ENCODE data around the gene DSC3. TPM values are rescaled to one million over a fixed set of nuclear protein-coding genes. Genes with fewer than 3 reads are reported as not detected.

Gene DSC3
- total RNA-seq = under 1 TPM; 0.22 to 0.34 TPM
- long read RNA-seq = 0 reads

DNA sequence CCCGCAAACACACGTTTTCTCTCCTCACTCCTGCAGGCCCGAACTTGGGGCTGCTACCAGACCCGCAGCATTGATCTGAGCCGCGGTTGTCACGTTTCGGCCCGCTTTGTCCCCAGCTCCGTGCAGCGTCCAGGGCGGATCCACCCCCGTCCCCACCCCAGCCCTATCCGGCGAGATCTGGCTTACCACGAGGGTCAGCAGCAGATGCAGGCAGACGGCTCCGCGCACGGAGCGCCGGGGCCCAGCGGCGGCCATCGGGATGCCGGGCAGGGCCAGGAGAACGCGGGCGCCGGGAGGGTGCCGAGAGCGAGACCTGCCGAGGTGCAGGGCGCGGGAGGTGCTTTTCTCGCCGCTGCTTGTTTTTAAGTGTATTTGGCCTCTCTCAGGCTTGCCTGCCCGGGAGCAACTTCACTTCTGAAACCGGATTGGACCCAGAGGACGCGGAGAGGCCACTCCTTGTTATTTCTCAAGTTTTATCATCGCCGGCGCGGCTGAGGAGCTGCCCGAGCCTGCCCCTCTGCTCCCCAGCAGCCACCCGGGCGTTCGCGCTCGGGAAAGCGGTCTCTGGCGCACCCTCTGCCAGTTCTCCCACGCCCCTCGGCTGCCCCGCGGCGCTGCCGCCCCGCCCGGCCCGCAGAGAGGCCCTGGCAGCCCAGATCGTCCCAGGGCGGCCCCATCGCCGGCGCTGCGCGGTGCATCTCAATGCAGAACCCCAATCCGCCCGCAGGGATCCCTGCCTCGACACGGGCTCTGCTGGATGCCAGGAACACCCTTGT, at the start of gene DSC3:
Gene DSC3, minus strand, starts transcription at position 337 of the 776 bp plus-strand sequence. Its CDS starts 82 bp downstream, at position 255.
- intact Hi-C loops (cut with DNase I, micrococcal nuclease) = no loop called here
- peak in 1 of 2 donors; percentile 23 for DNase-seq
- peak; percentile 73 for ATAC-seq

GRCh38 chr18:31091350-31091749, 48.8 kb upstream of the DSC3 start:
- DNase-seq (no peak), ATAC-seq (no peak)
- intact Hi-C loops (cut with DNase I, micrococcal nuclease) = no loop called here

- intact Hi-C loops (cut with DNase I, micrococcal nuclease) = no loop called here
Measured at GRCh38 chr18:31088532-31088931, 46.0 kb upstream of the DSC3 start.

GRCh38 chr18:31079973-31080372, 37.4 kb upstream of the DSC3 start:
- intact Hi-C loops (cut with DNase I, micrococcal nuclease) = no loop called here
- ATAC-seq = no peak

More at GRCh38 chr18:31088532-31088931, 46.0 kb upstream of the DSC3 start:
- DNase-seq (no peak), ATAC-seq (no peak)

DNA sequence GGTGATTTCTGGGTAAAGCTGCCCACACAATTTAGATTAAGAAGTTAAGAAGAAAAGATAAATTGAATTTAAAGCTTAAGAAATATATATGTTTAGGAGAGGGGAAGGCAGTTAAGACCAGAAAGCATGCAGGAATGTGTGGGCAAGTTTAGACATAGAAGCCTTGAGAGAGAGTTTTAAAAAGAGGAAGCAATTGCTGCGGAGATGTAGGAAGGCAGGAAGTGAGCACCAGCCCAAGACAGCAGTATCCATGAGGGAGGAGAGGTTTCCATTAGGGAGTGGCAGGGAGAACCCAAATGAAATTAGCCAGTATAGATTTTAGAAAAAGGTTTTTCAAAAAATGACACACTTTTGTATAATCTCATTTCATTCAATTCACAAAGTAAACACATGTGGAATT, 35.3 kb upstream of the DSC3 start:
- DNase-seq = no peak
- intact Hi-C loops (cut with DNase I, micrococcal nuclease) = no loop called here
- no peak for ATAC-seq

More at GRCh38 chr18:31079973-31080372, 37.4 kb upstream of the DSC3 start:
- DNase-seq = no peak

- intact Hi-C loops (cut with DNase I, micrococcal nuclease) = no loop called here
Measured at GRCh38 chr18:31072175-31072574, 29.6 kb upstream of the DSC3 start.

DNA sequence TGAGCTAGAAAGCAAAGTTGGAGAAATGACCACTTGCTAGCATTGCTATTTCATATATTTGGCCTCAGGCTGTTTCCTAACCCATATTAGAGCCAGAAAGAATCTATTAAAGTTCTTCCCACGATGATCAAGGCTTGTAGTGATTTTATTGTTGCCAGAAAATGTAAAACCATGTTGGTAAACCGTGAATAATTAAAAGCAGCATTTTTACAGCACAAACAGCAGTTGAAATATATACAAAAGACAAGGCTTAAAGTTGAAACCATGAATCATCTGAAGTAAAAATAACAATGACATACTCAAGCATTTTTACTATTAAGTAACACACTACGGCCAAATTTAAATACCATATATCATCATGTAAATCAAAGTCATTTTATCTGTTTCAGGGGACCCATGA, 27.7 kb upstream of the DSC3 start:
- ATAC-seq (no peak), DNase-seq (no peak)
- intact Hi-C loops (cut with DNase I, micrococcal nuclease) = no loop called here

More at GRCh38 chr18:31072175-31072574, 29.6 kb upstream of the DSC3 start:
- ATAC-seq (no peak), DNase-seq (no peak)

DNA sequence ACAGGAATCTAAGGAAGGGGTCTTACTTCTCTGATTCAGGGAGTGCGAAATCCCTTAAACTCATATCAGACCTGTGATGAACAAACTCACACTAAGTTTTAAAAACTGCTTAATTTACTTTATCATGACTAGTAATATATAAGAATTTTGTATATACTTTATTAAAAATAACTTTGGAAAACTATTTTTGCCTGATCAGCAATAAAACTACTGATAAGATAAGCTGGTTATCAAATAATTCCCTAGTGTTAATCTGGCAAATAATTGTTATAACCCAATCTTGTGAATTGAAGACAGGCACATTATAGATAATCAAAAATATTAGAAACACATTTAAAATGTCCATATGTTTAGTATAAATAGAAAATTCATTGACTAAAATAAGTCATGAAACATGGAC, 23.7 kb upstream of the DSC3 start:
- intact Hi-C loops (cut with DNase I, micrococcal nuclease) = no loop called here
- ATAC-seq (no peak), DNase-seq (no peak)

- intact Hi-C loops (cut with DNase I, micrococcal nuclease) = no loop called here
- no peak for DNase-seq
- ATAC-seq = peak; percentile 7
Measured at GRCh38 chr18:31065036-31065773, 22.7 kb upstream of the DSC3 start.

DNA sequence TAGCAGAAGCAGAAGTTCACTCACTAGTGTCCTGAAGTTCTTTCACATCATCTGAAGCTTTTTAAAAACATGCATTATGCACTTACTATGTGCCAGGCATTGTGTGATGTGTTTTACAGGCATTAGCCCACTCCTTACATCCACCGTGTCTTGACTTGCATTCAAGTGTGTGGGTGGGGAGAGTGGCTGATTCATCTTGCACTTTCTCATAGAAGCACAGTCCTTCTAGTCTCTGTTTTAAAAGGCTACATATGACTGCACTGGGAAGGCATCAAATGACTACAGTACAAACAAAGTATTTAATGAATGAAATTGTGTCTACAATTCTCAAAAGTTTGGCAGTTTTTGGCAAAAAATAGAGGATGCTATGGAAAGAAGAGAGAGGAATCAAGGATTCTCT, 21.6 kb upstream of the DSC3 start:
- no peak for DNase-seq
- intact Hi-C loops (cut with DNase I, micrococcal nuclease) = no loop called here

GRCh38 chr18:31061945-31062344, 19.4 kb upstream of the DSC3 start:
- intact Hi-C loops (cut with DNase I, micrococcal nuclease) = no loop called here
- peak; percentile 2 for ATAC-seq

More for the DNA sequence above, 21.6 kb upstream of the DSC3 start:
- ATAC-seq = peak; percentile 10

GRCh38 chr18:31058897-31059296, 16.4 kb upstream of the DSC3 start:
- no peak for DNase-seq
- intact Hi-C loops (cut with DNase I, micrococcal nuclease) = no loop called here
- ATAC-seq = no peak

More at GRCh38 chr18:31061945-31062344, 19.4 kb upstream of the DSC3 start:
- no peak for DNase-seq

DNA sequence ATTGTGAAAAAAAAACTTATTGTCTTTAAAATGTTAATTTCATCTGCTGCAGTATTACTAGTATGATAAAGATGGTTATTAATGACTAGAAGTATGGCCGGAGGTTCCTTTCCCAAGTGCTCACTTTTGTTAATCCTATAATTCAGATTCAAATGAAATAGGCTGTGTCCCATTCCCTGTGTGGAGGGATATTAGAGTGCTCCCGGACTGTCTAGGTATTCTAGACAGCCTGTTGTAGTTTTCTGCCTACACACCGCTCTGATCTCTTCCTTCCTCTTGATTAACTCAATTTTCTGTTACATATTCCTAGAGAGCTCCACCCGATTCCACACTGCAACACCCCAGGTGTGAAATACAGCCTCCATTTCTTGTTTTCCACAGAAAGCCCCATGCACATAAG, 15.4 kb upstream of the DSC3 start:
- no peak for DNase-seq
- ATAC-seq = no peak
- intact Hi-C loops (cut with DNase I, micrococcal nuclease) = no loop called here

DNA sequence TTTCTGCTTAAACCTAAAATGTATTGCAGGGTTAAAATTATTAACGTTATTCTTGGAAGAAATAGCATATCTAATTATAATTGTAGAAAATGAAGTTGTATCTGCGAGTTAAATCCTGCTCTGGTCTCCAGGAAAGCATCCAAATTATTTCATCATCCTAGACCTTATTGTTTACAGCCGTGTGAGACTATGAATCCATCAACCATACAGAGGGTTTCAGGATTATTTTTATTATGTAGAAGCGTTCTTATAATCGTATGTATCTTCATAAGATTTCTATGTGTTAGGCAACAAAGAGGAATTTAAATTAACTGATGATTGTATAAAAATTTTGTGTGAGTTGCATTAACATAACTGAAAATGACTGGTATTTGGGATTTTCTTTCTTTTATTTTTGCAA, 14.5 kb upstream of the DSC3 start:
- DNase-seq (no peak), ATAC-seq (no peak)
- intact Hi-C loops (cut with DNase I, micrococcal nuclease) = no loop called here

DNA sequence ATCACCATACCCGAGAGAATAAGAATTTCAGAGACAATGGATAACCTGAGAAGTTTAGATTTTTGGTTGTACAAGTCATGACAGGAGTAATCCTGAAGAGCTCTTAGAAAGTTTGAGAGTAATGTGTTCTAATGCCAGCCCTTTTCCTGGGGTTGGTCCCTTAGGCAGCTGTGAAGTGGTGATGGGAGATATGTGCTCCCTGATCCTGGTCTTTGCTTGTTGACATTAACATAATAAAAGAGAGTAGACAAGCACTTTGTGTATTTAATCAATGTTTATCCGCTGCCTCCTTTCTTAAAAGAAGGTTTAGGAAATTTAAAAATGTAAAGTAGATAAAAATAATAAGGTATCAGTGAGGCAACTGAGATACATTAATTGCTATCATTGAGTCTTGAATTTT, 13.8 kb upstream of the DSC3 start:
- DNase-seq = no peak
- intact Hi-C loops (cut with DNase I, micrococcal nuclease) = no loop called here
- no peak for ATAC-seq

- intact Hi-C loops (cut with DNase I, micrococcal nuclease) = no loop called here
- no peak for DNase-seq
- ATAC-seq = no peak
Measured at GRCh38 chr18:31050635-31051034, 8.1 kb upstream of the DSC3 start.

- DNase-seq (no peak), ATAC-seq (peak; percentile 30)
- intact Hi-C loops (cut with DNase I, micrococcal nuclease) = no loop called here
Measured at GRCh38 chr18:31049189-31049588, 6.6 kb upstream of the DSC3 start.

DNA sequence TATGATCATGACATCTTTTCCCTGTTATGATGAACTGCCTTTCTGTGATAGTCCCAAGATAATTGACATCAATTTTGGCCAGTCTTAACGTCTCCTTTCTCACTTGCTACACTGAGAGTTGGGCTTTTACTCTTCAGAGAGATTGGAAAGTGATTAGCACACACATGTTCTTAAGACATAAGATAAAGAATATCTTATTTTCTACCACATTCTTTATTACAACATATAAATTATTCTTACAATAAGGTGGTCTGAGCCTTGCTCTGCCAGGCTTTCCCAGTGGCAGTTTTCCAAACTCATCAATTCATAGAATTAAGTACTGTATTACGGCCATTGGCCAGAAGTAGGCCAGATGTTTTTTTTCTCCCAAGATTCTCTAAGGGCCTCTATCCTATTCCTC, 5.7 kb upstream of the DSC3 start:
- intact Hi-C loops (cut with DNase I, micrococcal nuclease) = no loop called here
- ATAC-seq = no peak
- DNase-seq = no peak

DNA sequence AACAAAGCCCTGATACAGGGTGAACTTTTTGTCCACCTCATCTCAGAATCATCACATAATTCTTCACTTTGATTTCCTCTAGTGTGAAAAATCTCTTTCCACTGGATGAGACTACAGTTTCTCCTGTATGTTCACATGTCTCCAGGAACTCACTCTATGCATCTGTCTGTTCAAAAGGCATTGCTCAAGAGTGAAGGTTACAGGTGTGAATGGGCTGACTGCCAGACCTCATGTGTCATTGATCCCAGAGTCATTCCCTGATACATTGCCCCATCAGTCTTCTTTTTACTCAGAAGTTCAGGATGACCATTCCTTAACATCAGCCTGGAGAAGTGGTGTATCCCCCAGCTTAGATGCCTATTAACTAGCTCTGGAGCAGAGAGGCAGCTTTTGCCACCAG, 4.4 kb upstream of the DSC3 start:
- DNase-seq (no peak), ATAC-seq (no peak)
- intact Hi-C loops (cut with DNase I, micrococcal nuclease) = no loop called here

- no peak for ATAC-seq
- intact Hi-C loops (cut with DNase I, micrococcal nuclease) = no loop called here
- DNase-seq = no peak
Measured at GRCh38 chr18:31045599-31045998, 3.1 kb upstream of the DSC3 start.

Data from left colon (tissue), 2 donors.